ENCODE measurements around the gene IPO4.
"Not testable (repeated sequence)": the region's sequence is repeated elsewhere in the genome, so short reads cannot be mapped to it uniquely, and the experiment has no call there.

The IPO4 gene

DNA sequence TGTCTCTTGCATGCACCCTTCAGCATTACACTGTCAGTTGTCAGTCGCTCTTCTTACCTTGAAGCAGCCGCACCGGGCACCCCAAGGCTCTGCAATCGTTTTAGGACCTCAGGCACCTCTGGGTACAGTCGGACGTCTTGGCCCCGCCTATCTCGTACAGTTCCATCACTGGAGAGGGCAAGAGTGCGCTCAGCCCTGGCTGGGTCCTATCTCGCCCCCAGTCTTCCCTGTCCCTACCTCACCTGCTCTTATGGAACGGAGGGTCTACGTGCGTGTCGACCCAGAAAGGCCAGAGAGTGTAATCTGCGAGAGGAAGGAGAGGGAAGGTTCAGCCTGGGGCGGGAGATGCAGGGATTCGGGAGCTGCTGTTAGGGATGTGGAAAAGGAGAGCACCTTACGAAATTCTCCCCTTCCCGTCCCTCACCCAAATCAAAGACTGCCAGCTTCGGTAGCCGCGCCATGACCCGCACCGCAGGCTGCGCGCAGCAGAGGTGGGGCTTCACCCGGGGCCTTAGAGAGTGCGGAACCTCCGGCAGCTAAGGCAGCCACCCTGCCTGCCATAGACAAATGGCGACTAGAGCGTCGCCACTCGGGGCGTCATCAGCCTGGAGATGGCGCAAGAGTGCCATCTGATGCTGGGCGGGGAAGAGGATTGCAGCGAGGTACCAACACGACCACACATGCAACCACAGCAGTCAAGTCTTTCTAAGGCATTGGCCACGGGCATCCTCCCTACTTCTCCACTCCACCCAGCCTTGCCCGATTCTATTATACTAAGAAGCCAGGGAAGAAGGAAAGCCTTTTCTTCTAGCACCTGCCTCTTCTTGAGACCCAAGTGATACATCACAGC lies 27.1 kb upstream of the IPO4 start, which contains the start of gene MDP1:
Gene MDP1 (minus strand): TSS at position 572 of the 850 bp plus-strand sequence. CDS start 111 bp downstream, at position 461.
- peak; percentile 81 for DNase-seq

DNA sequence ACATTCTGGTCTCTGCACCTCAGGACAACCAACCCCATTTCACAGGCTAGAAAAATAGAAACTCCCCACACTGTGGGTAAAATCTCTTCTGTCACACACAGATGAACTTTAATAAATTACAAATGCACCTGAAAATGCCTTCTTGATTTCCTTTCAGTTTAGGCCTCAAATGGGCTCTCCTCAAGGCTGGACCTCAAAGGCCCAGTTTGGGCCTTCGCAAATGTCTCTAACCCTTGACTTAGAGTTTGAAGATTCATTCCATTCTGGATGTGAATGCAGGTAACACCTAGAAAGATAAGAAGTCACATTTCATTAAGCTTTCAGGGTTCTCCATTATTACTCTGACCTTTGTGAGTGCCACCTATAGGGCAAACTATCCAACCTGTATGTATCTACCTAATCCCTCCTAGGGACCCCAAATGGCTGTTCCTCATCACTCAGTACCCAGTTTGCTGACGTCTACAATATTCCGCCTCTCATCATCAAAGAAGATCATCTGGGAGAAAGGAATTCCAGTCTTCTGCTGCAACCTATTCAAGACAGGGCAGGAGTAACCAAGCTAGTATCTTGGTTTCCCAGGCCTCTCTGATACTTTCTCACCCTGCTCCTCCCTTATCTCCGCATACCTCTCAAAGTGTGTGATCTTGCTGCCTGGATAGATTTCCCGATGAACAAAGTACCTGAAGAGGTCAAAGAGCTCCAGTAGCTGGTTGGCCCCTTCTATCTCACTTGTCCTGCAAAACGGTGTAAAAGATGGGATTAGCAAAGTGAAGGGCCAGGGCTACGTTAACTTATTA lies 25.4 kb upstream of the IPO4 start:
- DNase-seq, result no peak

DNA sequence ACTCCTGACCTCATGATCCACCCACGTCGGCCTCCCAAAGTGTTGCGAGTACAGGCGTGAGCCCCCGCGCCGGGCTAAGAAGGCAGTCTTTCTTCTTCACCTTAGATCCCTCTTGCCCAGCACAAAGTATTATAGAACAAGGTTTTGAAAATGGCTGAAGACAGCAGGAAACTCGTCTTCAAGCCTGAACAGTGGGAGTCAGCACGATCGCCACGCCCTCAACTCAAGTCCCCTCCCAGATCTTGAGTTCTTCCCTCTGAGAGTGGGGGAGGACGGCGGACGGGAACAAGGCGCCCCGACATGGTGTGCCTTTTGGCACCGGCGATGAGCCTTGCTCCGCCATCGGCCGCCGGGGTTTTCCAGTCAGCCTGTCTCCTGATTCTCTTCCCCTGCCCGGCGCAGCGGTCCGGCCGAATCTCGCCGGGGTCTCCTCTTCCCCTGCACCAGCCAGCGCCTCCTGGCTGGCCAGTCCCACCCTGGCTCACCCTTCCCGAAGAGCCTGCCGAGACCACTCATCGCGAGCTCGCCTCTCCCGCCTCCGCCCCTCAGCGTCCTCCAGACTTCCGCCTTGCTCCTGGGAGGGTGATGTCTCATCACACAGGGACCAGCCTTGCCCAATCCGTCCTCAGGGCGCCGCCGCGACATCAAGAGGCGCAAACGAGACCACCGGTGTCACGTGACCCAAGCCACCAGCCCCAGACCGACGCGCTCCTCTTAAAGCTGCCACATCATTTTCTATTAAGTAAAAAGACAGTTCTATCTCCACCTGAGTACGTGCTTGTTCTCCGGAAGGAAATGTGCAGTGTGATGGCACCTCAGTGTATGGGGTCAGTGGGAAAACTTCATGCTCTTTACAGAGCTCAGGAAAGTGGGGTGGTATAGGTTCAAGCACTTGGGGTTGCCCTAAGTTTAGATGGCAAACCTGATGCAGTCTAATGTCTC lies 24.6 kb upstream of the IPO4 start, which contains the start of gene CHMP4A:
Gene CHMP4A (minus strand): TSS at position 565 of the 942 bp plus-strand sequence. CDS start 49 bp downstream, at position 516.
- peak; percentile 94 to 95 for DNase-seq

DNA sequence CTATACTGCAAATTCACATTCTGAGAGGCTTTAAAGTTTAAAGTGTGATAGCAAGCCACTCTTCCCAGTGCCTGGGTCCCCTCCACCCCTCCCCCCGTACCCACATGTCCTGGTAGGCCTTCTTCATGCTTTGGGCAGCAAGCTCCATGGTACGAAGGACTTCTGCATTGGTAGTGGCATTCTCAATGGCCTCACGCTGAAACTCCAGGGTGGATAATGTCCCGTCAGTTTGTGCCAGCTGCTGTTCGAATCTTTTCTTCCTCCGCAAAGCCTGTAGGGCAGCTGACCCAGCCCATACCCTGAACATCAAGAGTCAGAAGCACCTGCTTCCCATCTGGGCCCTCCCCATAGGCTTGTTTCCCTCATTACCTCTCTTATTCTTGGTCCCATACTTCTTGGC lies 22.7 kb upstream of the IPO4 start:
- no peak for DNase-seq

DNA sequence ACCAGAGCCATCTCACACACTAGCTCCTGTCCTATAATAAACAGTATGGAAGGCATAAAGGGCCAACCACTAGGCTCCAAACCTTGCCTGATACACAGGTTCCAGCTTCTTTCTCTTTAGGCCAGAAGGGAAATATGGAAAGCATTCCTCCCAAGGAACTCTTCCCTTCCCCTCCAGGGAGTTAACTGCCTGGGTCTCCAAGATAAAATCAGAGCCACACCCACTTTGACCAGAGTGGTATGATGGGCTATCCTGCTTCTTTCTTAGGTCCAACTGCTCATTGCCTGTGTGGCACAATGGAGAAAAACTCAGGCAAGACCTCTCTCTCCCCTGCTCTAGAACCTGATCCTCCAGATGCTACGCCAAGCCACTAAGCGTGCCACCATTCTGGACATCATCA lies 19.0 kb upstream of the IPO4 start:
- DNase-seq, result no peak

DNA sequence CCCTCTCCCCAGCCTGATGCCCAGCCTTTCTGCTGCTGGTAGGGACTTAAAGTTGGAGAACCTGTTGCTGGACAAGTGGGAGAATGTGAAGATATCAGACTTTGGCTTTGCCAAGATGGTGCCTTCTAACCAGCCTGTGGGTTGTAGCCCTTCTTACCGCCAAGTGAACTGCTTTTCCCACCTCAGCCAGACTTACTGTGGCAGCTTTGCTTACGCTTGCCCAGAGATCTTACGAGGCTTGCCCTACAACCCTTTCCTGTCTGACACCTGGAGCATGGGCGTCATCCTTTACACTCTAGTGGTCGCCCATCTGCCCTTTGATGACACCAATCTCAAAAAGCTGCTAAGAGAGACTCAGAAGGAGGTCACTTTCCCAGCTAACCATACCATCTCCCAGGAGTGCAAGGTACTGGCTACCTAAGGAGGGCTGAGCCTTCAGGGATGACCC lies 18.5 kb upstream of the IPO4 start:
- DNase-seq, result no peak

DNA sequence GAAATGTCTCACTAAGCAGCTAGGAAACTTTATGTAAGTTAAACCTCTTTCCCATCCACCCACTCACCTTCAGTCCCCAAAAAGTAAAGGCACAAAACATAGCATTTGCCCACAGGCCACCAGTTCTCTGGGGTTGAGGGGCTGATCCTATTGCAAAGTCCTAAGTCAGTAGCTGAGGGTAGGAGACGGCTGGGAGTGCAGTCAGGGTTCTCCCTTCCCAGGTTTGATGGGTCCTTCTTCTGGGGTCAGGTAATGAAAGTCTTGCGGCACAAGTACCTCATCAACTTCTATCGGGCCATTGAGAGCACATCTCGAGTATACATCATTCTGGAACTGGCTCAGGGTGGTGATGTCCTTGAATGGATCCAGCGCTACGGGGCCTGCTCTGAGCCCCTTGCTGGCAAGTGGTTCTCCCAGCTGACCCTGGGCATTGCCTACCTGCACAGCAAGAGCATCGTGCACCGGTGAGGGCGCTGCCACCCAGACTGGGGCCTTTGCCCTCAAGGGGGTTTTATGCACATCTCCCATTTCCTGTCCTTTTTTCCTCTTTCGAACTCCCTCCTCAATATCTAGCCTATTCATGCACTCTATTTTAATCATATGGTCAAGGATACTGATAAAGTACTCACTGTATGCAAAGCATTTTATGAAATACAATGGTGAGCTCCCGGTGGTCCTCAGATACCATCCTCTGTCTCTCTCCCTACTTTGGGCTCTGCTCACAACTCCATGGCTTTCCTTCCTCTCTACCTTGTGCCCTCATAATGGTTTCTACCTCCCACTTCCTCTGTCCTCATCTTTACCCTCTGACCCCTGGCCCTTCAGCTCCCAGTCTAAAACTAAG lies 17.9 kb upstream of the IPO4 start:
- DNase-seq, result no peak

DNA sequence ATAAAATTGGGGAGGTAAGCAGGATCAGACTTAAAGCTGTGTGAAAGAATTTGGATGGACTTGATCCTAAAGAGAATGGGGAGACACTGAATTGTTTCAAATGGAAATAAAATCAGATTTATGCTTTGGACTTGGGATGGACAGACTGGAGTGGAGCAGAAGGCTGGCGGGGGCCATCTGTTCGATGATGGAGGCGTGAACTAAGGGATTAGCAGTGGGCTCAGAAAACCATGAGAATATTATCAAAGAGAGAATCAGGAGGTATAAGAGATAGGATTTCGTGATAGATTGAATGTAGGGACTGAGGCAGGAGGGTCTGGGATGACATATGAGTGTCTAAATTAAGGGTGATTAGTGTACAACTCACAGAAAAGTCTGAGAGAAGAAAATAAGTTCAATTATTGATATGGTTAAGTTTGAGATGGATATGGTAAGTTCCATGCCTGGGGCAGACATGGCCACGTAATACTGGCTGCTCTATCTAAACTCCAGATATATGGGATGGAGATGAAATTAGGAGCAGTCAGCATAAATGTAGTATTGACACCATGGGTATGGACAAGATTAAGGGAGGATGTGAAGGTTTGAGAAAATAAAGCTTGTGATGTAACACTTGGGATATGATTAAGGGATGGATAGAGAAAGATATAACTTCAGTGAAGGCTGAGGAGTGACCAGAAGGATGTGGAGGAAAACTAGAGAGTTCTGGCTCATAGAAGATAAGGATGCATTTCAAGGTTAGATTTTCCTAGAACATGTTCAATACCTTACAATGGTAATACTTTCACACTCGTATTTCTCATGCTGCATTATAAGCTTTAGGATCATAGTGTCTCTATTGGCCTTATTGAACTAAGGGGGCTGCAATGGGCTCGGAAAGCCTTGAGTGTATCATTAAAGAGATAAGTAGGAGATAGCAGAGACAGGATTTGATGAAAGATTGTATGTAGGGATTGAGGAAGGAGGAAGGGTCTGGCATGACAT lies 15.8 kb upstream of the IPO4 start:
- no peak for DNase-seq

DNA sequence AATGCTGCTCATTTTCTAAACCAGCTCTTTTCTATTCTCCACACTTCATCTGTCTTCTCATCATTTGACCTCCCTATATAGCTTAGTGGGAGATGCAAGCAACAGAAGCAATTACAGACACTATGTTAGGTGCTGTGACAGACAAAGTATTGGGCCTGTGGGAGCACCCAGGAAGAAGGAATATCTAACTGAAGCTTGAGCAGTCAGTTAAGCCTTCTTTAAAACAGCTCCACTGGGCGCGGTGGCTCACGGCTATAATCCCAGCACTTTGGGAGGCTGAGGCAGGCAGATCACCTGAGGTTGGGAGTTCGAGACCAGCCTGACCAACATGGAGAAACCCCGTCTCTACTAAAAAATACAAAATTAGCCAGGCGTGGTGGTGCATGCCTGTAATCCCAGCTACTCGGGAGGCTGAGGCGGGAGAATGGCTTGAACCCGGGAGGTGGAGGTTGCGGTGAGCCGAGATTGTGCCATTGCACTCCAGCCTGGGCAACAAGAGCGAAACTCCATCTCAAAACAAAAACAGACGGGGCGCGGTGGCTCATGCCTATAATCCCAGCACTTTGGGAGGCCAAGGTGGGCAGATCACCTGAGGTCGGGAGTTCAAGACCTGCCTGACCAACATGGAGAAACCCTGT lies 14.8 kb upstream of the IPO4 start:
- DNase-seq, result not testable (repeated sequence)

DNA sequence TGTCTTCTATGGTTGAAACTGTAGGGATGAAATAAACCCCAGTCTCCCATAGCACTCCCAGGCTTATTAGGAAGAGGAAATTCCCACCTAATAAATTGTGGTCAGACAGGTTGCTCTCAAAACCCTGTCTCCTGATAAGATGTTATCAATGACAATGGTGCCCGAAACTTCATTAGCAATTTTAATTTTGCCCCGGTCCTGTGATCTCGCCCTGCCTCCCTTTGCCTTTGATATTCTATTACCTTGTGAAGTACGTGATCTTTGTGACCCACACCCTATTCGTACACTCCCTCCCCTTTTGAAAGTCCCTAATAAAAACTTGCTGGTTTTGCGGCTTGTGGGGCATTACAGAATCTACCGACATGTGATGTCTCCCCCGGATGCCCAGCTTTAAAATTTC lies 13.9 kb upstream of the IPO4 start:
- not testable (repeated sequence) for DNase-seq

DNA sequence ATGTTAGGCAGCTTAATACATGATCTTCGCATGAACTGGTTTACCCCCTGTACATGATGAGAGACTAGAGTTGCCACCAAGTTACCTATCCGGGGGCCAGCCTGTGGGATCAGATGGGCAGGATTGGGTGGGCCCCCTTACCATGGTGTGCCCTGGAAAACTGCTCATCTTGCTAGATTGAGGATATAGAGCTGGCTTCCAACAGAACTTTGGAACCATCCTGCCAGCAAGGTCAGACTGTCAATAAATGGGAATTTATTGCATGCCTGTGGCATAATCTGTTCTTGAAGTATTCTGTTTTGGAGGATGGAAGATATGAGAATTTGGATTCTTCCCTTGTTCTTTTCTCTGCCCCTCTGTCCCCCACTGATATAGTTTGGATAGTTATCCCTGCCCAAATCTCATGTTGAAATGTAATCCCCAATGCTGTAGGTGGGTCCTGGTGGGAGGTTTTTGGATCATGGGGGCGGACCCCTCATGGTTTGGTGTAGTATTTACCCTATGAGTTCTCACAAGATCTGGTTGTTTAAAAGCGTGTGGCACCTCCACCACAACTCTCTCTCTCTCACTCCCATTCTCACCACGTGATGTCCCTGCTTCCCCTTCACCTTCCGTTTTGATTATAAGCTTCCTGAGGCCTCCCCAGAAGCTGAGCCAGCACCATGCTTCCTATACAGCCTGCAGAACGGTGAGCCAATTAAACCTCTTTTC lies 10.4 kb upstream of the IPO4 start:
- no peak for DNase-seq

DNA sequence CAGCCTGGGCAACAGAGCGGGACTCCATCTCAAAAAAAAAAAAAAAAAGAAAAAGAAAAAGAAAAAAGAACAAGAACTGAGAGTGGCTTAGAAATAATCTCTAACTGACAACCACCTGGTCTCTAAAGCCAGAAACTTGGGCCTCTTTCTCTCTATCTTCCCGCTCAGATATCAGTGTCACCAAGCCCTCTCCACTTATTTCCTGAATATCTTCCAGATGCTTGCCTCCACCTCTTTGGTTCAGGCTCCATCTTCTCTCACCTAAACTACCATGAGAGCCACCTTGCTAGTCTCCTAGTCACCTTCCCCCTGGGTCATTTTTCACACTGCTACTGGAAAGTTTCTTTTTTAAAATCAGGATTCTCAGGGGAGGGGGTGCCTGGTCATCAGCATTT lies 8.4 kb upstream of the IPO4 start:
- DNase-seq, result no peak

DNA sequence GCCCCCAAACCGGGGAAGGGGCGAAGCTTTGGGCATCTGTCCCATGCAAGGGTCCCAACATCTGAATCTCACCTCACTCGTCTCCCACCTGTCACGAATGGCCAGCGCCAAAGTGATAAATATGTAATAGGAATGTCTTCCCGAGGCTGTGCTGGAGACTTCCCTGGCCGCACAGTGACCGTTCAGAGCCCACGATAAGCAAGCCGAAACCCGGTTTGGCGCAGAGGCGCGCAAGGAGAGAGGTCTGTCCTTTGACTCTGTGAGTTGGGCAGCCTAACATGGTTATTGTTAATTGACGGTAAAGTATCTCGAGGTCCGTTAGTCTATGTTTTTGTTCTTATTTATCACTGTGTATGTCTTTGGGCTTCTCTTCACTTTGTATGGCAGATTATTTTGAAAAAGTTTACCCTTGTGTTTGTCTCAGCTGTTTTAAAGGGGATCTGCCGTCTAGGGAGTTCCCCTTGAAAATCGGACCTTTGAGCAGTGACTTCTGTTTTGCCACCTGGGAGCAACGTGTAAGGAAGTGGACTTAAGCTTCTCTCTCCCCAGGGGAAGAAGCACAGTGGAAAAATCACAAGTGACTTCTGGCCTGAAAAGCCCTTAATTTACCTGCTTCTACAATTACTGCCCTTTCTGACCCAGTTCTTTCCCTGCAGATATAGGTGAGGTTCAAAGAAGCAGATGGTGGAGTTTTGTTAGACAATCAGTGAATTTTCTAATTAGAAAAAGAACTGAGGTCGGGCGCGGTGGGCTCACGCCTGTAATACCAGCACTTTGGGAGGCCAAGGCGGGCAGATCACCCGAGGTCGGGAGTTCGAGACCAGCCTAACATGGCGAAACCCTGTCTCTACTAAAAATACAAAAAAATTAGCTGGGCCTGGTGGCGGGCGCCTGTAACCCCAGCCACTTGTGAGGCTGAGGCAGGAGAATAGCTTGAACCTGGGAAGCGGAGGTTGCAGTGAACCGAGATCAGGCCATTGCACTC lies 7.7 kb upstream of the IPO4 start:
- DNase-seq, result no peak

DNA sequence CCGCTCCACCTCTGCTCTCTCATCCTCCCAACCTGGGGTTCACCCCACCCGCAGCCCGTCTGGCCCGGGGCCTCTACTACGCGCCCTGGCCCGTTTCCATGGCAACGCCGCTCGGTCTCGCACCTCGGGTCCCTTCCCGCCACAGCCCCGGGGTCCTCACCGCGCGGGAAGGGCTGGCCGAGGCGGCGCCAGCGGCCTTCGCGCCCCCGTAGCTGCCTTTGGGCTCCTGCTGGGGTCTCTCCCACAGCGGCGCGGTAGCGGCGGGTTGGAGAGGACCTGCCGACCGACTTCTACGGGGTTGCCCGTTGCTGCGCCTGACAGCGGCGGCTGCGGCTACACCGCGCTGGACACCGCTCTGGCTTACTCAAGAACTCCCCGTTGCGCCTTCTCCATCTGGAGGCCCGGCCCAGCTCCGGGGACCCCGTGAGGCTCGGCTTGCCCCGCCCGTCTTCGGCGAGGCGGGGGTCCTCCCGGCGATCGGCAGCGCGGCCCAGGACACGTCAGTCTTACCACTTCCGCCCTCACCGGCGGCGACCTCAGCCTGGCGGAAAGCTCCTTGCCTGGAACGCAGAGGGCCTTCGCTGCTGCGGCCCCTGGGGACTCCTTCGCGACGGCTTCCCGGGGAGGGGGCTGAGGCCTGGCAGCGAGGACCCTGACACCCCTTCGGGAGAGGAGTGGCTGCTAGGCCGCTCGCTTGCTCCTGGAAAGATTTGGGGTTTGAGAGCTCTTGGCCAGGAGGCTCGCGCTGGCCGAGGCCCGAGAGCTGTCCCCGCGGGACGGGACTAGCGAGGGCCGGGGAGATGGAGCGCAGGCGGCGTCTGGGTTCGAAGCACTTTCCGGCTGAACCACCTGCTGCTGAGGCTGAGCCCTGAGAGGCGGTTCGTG lies 6.8 kb upstream of the IPO4 start, which contains the start of gene TM9SF1:
Gene TM9SF1 (minus strand): TSS at position 256 of the 885 bp plus-strand sequence. CDS start 422 bp downstream, outside the sequence.
- peak; percentile 84 for DNase-seq

DNA sequence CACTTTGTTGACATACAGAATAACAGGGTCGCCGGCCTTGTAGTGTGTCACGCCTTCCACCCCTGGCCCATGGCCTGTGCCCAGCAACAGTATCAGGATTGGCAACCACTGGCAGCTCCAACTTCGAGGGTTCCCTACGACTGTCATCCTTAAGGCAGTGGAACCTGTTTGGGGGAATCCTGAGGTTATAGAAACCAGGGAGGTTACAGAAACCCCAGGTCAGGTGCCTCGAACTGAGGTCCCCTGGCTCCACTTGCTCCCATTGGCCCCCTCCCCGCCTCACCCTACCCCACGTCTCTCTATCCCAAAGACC lies 6.2 kb upstream of the IPO4 start:
- no peak for DNase-seq

DNA sequence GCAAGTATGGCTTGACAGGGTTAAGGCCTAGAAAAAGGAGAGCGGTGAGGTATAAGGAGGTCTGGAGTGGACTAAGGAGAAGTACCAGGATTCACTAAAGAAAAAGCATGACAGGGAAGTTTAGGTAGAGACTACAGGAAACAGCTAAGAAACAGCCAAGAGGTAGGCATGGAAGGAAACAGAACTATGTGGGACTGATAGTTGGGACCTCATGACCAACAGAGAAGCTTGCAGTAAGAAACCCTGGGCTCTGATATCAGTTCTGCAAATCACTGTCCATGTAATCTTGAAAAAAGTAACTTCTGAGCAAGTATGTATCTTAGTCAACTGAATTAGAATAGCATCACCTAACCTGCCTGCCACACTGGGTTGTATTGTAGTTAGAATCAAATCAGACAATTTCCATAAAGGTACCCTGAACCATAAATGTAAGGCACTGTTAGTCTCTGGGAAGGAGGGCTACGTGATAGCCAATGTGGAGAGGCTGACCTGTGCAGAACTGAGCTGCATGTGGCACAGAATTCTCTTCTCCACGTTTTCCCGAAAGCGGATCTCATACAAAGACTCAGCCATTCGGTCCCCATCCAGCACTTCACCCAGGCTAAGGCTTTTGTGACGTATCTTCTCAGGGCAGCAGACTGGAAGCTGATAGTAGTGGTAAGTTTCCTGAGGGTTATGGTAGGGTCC lies 5.7 kb upstream of the IPO4 start:
- no peak for DNase-seq
